ENCODE data around the gene TNS3. TPM values are rescaled to one million over a fixed set of nuclear protein-coding genes. Genes with fewer than 3 reads are reported as not detected.

The TNS3 gene
- total and polyA plus RNA-seq, 2 donors (not counting 3 experiments of a cell fraction or from before 2014, with no cell fraction given): 10.4 to 45.1 TPM

DNA sequence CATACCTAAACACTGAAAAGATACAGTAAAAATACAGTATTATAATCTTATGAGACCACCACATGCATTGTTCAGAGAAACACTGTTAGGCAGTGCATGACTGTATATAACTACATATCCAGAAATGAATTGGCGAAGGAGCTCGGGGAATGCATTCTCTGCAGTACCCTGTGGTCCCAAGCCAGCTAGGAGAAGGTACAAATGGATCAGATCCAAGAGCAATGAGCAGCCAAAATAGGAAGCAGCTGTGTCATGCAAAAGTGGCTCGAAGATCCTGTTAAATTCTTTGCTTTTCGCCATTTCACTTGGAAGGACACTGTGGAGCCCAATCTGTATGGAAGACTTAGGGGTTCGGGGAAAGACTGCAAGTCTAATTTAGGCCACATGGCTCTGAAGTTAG, 334.8 kb downstream of the TNS3 start:
- H3K4me3 ChIP-seq (replicated peaks in 1 of 3; ENCODE audit: insufficient read depth in 1 of 3, low read depth in 1 of 3, low read length in 3 of 3): no peak overlapping the region
- ChIA-PET POLR2A (no interaction called here), CTCF (no interaction called here)
- no TSS peak for BruUV-seq (replicated peaks)
- no peaks in the 10 kb centered on the region for H3K36me3 ChIP-seq (ENCODE audit: control insufficient read depth in 2 of 2, extremely low read depth in 1 of 2, insufficient read depth in 2 of 2, low read length in 2 of 2)
- FAIRE-seq (no peak), DNase-seq (ENCODE audit: low read depth, low spot score) (no peak)
- no peaks in the 10 kb centered on the region for H4K20me1 ChIP-seq (replicated peaks; ENCODE audit: control insufficient read depth, extremely low read depth, insufficient read depth, low read length)
- no peak overlapping the region for H3K27ac ChIP-seq (ENCODE audit: insufficient read depth, low read depth, low read length)
- H3K9me1 ChIP-seq (replicated peaks; ENCODE audit: control insufficient read depth, extremely low read depth, insufficient read depth, low read length): no peaks in the 10 kb centered on the region
- dilution Hi-C loops (cut with MboI; ENCODE audit: extremely low pct_ligation_motif_present, low sequenced_read_pairs) (no loop called here), intact Hi-C loops (cut with micrococcal nuclease) (no loop called here)
- H3K4me2 ChIP-seq (ENCODE audit: insufficient read depth, low read length): no peak overlapping the region
- no peak overlapping the region for H3K9ac ChIP-seq (replicated peaks; ENCODE audit: extremely low read depth, insufficient read depth, low read length)
- H3K79me2 ChIP-seq (ENCODE audit: control insufficient read depth, insufficient read depth, low read length): no peaks in the 10 kb centered on the region
- H3K27me3 ChIP-seq (ENCODE audit: control insufficient read depth in 2 of 2, insufficient read depth in 2 of 2, low read length in 2 of 2): peaks cover 0 to 8% of the 10 kb centered on the region in 2 experiments
- H3K4me1 ChIP-seq (ENCODE audit: control insufficient read depth, extremely low read depth, insufficient read depth, low read length): no peaks in the 10 kb centered on the region
- no peak overlapping the region for H2AFZ ChIP-seq (ENCODE audit: low read depth, low read length)
- H3K9me3 ChIP-seq (replicated peaks; ENCODE audit: control insufficient read depth, insufficient read depth, low read length): no peaks in the 10 kb centered on the region
- TF ChIP-seq GATA2 (IDR thresholded peaks at IDR 0.05; ENCODE audit: insufficient read depth, insufficient read length, low read depth, low read length): no peak
- no peak for TF ChIP-seq FOS (IDR thresholded peaks at IDR 0.05; ENCODE audit: borderline replicate concordance, insufficient read depth, low read length)

GRCh38 chr7:47244692-47245091, 337.2 kb downstream of the TNS3 start:
- no peak overlapping the region for H3K4me2 ChIP-seq (ENCODE audit: insufficient read depth, low read length)
- DNase-seq (ENCODE audit: low read depth, low spot score): no peak
- H4K20me1 ChIP-seq (replicated peaks; ENCODE audit: control insufficient read depth, extremely low read depth, insufficient read depth, low read length): no peaks in the 10 kb centered on the region
- dilution Hi-C loops (cut with MboI; ENCODE audit: extremely low pct_ligation_motif_present, low sequenced_read_pairs): no loop called here
- no peak overlapping the region for H3K9ac ChIP-seq (replicated peaks; ENCODE audit: extremely low read depth, insufficient read depth, low read length)
- FAIRE-seq: no peak
- TF ChIP-seq EZH2 (IDR thresholded peaks at IDR 0.05; ENCODE audit: borderline replicate concordance, low read depth, low read length, severe bottlenecking): no peak
- TF ChIP-seq POLR2AphosphoS5 (IDR thresholded peaks at IDR 0.05; ENCODE audit: insufficient read depth, low read depth, low read length): no peak
- no peak for TF ChIP-seq GATA2 (IDR thresholded peaks at IDR 0.05; ENCODE audit: insufficient read depth, insufficient read length, low read depth, low read length)
- TF ChIP-seq POLR2A (IDR thresholded peaks at IDR 0.05; ENCODE audit: low read depth, low read length): no peak
- TF ChIP-seq MAX (IDR thresholded peaks at IDR 0.05; ENCODE audit: insufficient read depth, insufficient read length): no peak
- TF ChIP-seq JUN (IDR thresholded peaks at IDR 0.05; ENCODE audit: borderline replicate concordance, insufficient read depth, insufficient read length, low read depth): no peak
- no peak for TF ChIP-seq CTCF (IDR thresholded peaks at IDR 0.05; ENCODE audit: extremely low read depth in 1 of 2, insufficient read depth in 1 of 2, low read depth in 1 of 2, low read length in 2 of 2)
- no peak for TF ChIP-seq FOS (IDR thresholded peaks at IDR 0.05; ENCODE audit: borderline replicate concordance, insufficient read depth, low read length)
- no peak for TF ChIP-seq MYC (IDR thresholded peaks at IDR 0.05; ENCODE audit: low read depth, low read length)
- H3K27ac ChIP-seq (ENCODE audit: insufficient read depth, low read depth, low read length): no peak overlapping the region
- H2AFZ ChIP-seq (ENCODE audit: low read depth, low read length): no peak overlapping the region
- H3K4me3 ChIP-seq (replicated peaks in 1 of 3; ENCODE audit: insufficient read depth in 1 of 3, low read depth in 1 of 3, low read length in 3 of 3): no peak overlapping the region
- intact Hi-C loops (cut with micrococcal nuclease): no loop called here
- CTCF ChIA-PET: interaction anchor here (0.8 to 2.5 kb wide), 3 partner anchors 9 to 1322 kb away, joined by 3 to 14 read pairs (median 3); no protein-coding TSS in a partner anchor
- POLR2A ChIA-PET: no interaction called here
- no peaks in the 10 kb centered on the region for H3K9me3 ChIP-seq (replicated peaks; ENCODE audit: control insufficient read depth, insufficient read depth, low read length)
- H3K4me1 ChIP-seq (ENCODE audit: control insufficient read depth, extremely low read depth, insufficient read depth, low read length): no peaks in the 10 kb centered on the region
- no peaks in the 10 kb centered on the region for H3K36me3 ChIP-seq (ENCODE audit: control insufficient read depth in 2 of 2, extremely low read depth in 1 of 2, insufficient read depth in 2 of 2, low read length in 2 of 2)
- no peaks in the 10 kb centered on the region for H3K9me1 ChIP-seq (replicated peaks; ENCODE audit: control insufficient read depth, extremely low read depth, insufficient read depth, low read length)
- H3K79me2 ChIP-seq (ENCODE audit: control insufficient read depth, insufficient read depth, low read length): no peaks in the 10 kb centered on the region
- peaks cover 0 to 8% of the 10 kb centered on the region in 2 experiments for H3K27me3 ChIP-seq (ENCODE audit: control insufficient read depth in 2 of 2, insufficient read depth in 2 of 2, low read length in 2 of 2)
- no TSS peak for BruUV-seq (replicated peaks)

All from endothelial cell of umbilical vein (primary cell).